H1 (cell line): Measurements from ENCODE around the gene KLHL36. TPM values are rescaled to one million over a fixed set of nuclear protein-coding genes. Genes with fewer than 3 reads are reported as not detected.

Experiments used
- CTCF ChIA-PET: fragments of 300-600 bp; sonication (Branson Sonifier 250); formaldehyde crosslinking; loops from one replicate; lab custom pipeline; 2021; ENCODE audit not compliant: partially characterized antibody; lab: Charles Lee
- POLR2A ChIA-PET: fragments of 300-600 bp; sonication (Branson Sonifier 250); formaldehyde crosslinking; loops from one replicate; lab custom pipeline; 2021; ENCODE audit warnings: inconsistent platforms; ENCODE audit not compliant: partially characterized antibody; lab: Charles Lee
- DNase-seq, 2 experiments: peaks; one replicate each; pipeline versions ENCODE4 v3.0.0 to v3.0.0-alpha.2; 2010 to 2022; ENCODE audit warnings: low spot score in 2 of 2, low read depth in 1 of 2, mixed read lengths in 1 of 2
- FAIRE-seq: peaks from 2 replicates; lab custom pipeline; 2011; peaks lifted over from hg19 to GRCh38; lab: Jason Lieb, UNC
- H2AFZ ChIP-seq: 2 replicates; pipeline ENCODE4 v1.8.1; 2012; ENCODE audit warnings: low read length, inconsistent platforms
- H2AK5ac ChIP-seq: 2 replicates; pipeline ENCODE4 v1.6.1; 2013; ENCODE audit warnings: low read depth, low read length
- H2BK120ac ChIP-seq: replicated peaks from 2 replicates; pipeline ENCODE3; 2013; ENCODE audit warnings: low read depth, low read length, inconsistent platforms
- H2BK12ac ChIP-seq: 2 replicates; pipeline ENCODE4 v1.6.1; 2013; ENCODE audit warnings: low read depth, low read length
- H2BK15ac ChIP-seq: 2 replicates; pipeline ENCODE4 v1.6.1; 2013; ENCODE audit warnings: low read length
- H2BK20ac ChIP-seq: 2 replicates; pipeline ENCODE4 v1.6.1; 2013; ENCODE audit warnings: low read length
- H2BK5ac ChIP-seq: 2 replicates; pipeline ENCODE4 v1.6.1; 2013; ENCODE audit warnings: low read depth, low read length
- H3K14ac ChIP-seq: 2 replicates; pipeline ENCODE4 v1.6.1; 2013; ENCODE audit warnings: inconsistent platforms; ENCODE audit not compliant: insufficient read length
- H3K18ac ChIP-seq: 2 replicates; pipeline ENCODE4 v1.6.1; 2013; ENCODE audit warnings: low read length; ENCODE audit errors: extremely low read depth
- H3K23ac ChIP-seq: 2 replicates; pipeline ENCODE4 v1.6.1; 2013; ENCODE audit warnings: inconsistent platforms; ENCODE audit not compliant: insufficient read length
- H3K23me2 ChIP-seq: 2 replicates; pipeline ENCODE4 v1.6.1; 2013; ENCODE audit warnings: low read depth, low read length
- H3K27ac ChIP-seq: 2 replicates; pipeline ENCODE4 v1.6.1; 2011; ENCODE audit warnings: low read depth, low read length, inconsistent platforms
- H3K27me3 ChIP-seq, 4 experiments: replicated peaks in 1 of 4; 1 replicate in 1 of 4; 2 replicates in 3 of 4; pipeline versions ENCODE4 v1.6.1 to v1.8.1; 2011 to 2013; ENCODE audit warnings: low read length in 3 of 4, mild to moderate bottlenecking in 3 of 4, inconsistent platforms in 2 of 4, mixed read lengths in 2 of 4, moderate library complexity in 1 of 4; ENCODE audit not compliant: control insufficient read depth in 3 of 4, insufficient read depth in 3 of 4; ENCODE audit errors: extremely low read depth in 1 of 4
- H3K36me3 ChIP-seq, 4 experiments: 2 replicates each; pipeline versions ENCODE4 v1.6.1 to v1.8.1; 2011 to 2013; ENCODE audit warnings: mild to moderate bottlenecking in 4 of 4, low read length in 3 of 4, moderate library complexity in 2 of 4, control low read depth in 1 of 4, inconsistent platforms in 1 of 4; ENCODE audit not compliant: insufficient read depth in 4 of 4, control insufficient read depth in 2 of 4
- H3K4ac ChIP-seq: replicated peaks from 2 replicates; pipeline ENCODE3; 2013; ENCODE audit warnings: low read length, low read depth, mixed read lengths, inconsistent platforms; ENCODE audit not compliant: insufficient read length
- H3K4me1 ChIP-seq, 4 experiments: replicated peaks in 1 of 4; 1 replicate in 1 of 4; 2 replicates in 3 of 4; pipeline versions ENCODE4 v1.6.1 to v1.8.1; 2011 to 2013; ENCODE audit warnings: low read length in 3 of 4, inconsistent platforms in 2 of 4, mixed read lengths in 1 of 4; ENCODE audit not compliant: insufficient read depth in 4 of 4, control insufficient read depth in 3 of 4
- H3K4me2 ChIP-seq, 2 experiments: 2 replicates each; pipeline versions ENCODE4 v1.6.1 to v1.8.1; 2011 to 2013; ENCODE audit warnings: low read depth in 2 of 2, low read length in 2 of 2, control low read depth in 1 of 2, inconsistent platforms in 1 of 2, mild to moderate bottlenecking in 1 of 2; ENCODE audit not compliant: insufficient read depth in 1 of 2
- H3K4me3 ChIP-seq, 4 experiments: fragments of 200-600, 300-600 bp in 1 of 4; sonication (generic), shearing (Covaris generic), sonication (Bioruptor Twin) in 1 of 4; 2 replicates each; pipeline versions ENCODE4 v1.5.1 to v1.8.1; 2011 to 2016; ENCODE audit warnings: low read length in 4 of 4, low read depth in 3 of 4, control low read depth in 2 of 4, inconsistent platforms in 2 of 4, mild to moderate bottlenecking in 2 of 4, mixed read lengths in 1 of 4, moderate library complexity in 1 of 4; ENCODE audit not compliant: insufficient read depth in 2 of 4; ENCODE audit errors: extremely low read depth in 1 of 4
- H3K56ac ChIP-seq: replicated peaks from 2 replicates; pipeline ENCODE3; 2013; ENCODE audit warnings: low read depth, mild to moderate bottlenecking, mixed read lengths, low read length, inconsistent platforms; ENCODE audit not compliant: insufficient read length
- H3K79me1 ChIP-seq: 2 replicates; pipeline ENCODE4 v1.6.1; 2013; ENCODE audit warnings: low read depth, low read length, control low read depth
- H3K79me2 ChIP-seq, 2 experiments: 2 replicates each; pipeline versions ENCODE4 v1.6.1 to v1.8.1; 2012 to 2013; ENCODE audit warnings: low read length in 2 of 2, mild to moderate bottlenecking in 2 of 2, inconsistent platforms in 1 of 2; ENCODE audit not compliant: insufficient read depth in 2 of 2, control insufficient read depth in 1 of 2
- H3K9ac ChIP-seq, 4 experiments: replicated peaks in 1 of 4; 1 replicate in 1 of 4; 2 replicates in 3 of 4; pipeline versions ENCODE4 v1.6.1 to v1.8.1; 2011 to 2013; ENCODE audit warnings: low read depth in 3 of 4, low read length in 3 of 4, control low read depth in 2 of 4, mild to moderate bottlenecking in 2 of 4, moderate library complexity in 2 of 4, inconsistent platforms in 1 of 4; ENCODE audit errors: extremely low read depth in 1 of 4
- H3K9me3 ChIP-seq, 2 experiments: 2 replicates each; pipeline versions ENCODE4 v1.6.1 to v1.8.1; 2012 to 2013; ENCODE audit warnings: mild to moderate bottlenecking in 2 of 2, moderate library complexity in 2 of 2, control low read depth in 1 of 2, inconsistent platforms in 1 of 2, low read depth in 1 of 2, low read length in 1 of 2, mixed read lengths in 1 of 2; ENCODE audit not compliant: insufficient read depth in 2 of 2
- H4K20me1 ChIP-seq, 2 experiments: replicated peaks in 1 of 2; 2 replicates each; pipeline versions ENCODE3 to v1.8.1; 2011 to 2013; ENCODE audit warnings: inconsistent platforms in 2 of 2, low read length in 2 of 2, mild to moderate bottlenecking in 1 of 2; ENCODE audit not compliant: insufficient read depth in 2 of 2, control insufficient read depth in 1 of 2
- H4K5ac ChIP-seq: 2 replicates; pipeline ENCODE4 v1.6.1; 2013; ENCODE audit warnings: low read length, low read depth, mixed read lengths, inconsistent platforms; ENCODE audit not compliant: insufficient read length
- H4K8ac ChIP-seq: 2 replicates; pipeline ENCODE4 v1.8.0; 2013; ENCODE audit warnings: mild to moderate bottlenecking, moderate library complexity, low read length, inconsistent platforms; ENCODE audit not compliant: insufficient read depth; ENCODE audit errors: extremely low read depth
- H4K91ac ChIP-seq: replicated peaks from 2 replicates; pipeline ENCODE3; 2013; ENCODE audit warnings: low read length, mixed read lengths, inconsistent platforms; ENCODE audit not compliant: insufficient read length
- CHD1 ChIP-seq: IDR thresholded peaks from 2 replicates; pipeline ENCODE4 v1.6.1; 2012; ENCODE audit warnings: low read depth, low read length, improper control_type of control experiment
- GTF2F1 ChIP-seq: IDR thresholded peaks from 2 replicates; pipeline ENCODE4 v1.6.1; 2012; ENCODE audit warnings: low read depth, low read length, improper control_type of control experiment, borderline replicate concordance
- MAFK ChIP-seq: IDR thresholded peaks from 2 replicates; pipeline ENCODE4 v1.6.1; 2012; ENCODE audit warnings: low read depth, mild to moderate bottlenecking, improper control_type of control experiment, low read length
- NANOG ChIP-seq: IDR thresholded peaks from 2 replicates; pipeline ENCODE4 v1.6.1; 2011; ENCODE audit warnings: low read length, low read depth, mild to moderate bottlenecking, inconsistent platforms; ENCODE audit not compliant: insufficient read depth, poor library complexity, severe bottlenecking
- NRF1 ChIP-seq: IDR thresholded peaks from 2 replicates; pipeline ENCODE4 v1.6.1; 2011; ENCODE audit warnings: mild to moderate bottlenecking, low read depth, low read length, improper control_type of control experiment
- SAP30 ChIP-seq: fragments of 300-600 bp; sonication (generic); IDR thresholded peaks from 2 replicates; pipeline ENCODE4 v1.7.1; 2012; ENCODE audit warnings: low read length, moderate library complexity, mild to moderate bottlenecking, inconsistent platforms; ENCODE audit not compliant: insufficient read depth, insufficient replicate concordance
- TBP ChIP-seq: IDR thresholded peaks from 2 replicates; pipeline ENCODE4 v1.6.1; 2011; ENCODE audit warnings: low read depth, low read length, improper control_type of control experiment
- WGBS, 2 experiments: shearing (Covaris generic) in 1 of 2; methylation state at CpG; one replicate each; pipeline versions ENCODE4 v1.1.6 to v1.1.7; 2013 to 2015; ENCODE audit warnings: low lambda C conversion rate in 2 of 2, mixed read lengths in 2 of 2, inconsistent platforms in 1 of 2, low coverage in 1 of 2, missing lambda C conversion rate in 1 of 2; ENCODE audit not compliant: insufficient replicate concordance in 2 of 2, insufficient coverage in 1 of 2, insufficient read length in 1 of 2; ENCODE audit errors: extremely low coverage in 1 of 2, missing lambda C conversion rate in 1 of 2; 5-methylcytosine and 5-hydroxymethylcytosine counted together
- polyA plus RNA-seq, 7 experiments: library from polyadenylated mRNA; depleted of rRNA in 3 of 7; stranded (reverse) in 5 of 7; unstranded in 2 of 7; fragments of >200 nt in 5 of 7; fragments of 200-250 nt in 2 of 7; gene quantifications; 1 replicate in 5 of 7; 2 replicates in 1 of 7; 4 replicates in 1 of 7; pipeline versions ENCODE4 v1.2.1 to v1.2.3, GENCODE V29; 2011 to 2013; ENCODE audit warnings: missing spikeins in 2 of 7, mixed read lengths in 2 of 7
- total RNA-seq: library from RNA; stranded (reverse); fragmentation: NEBNext Ultra II Directional; extraction: Animal tissue kit (Norgen Biotek cat#: 25700); gene quantifications from 2 replicates; pipeline ENCODE4 v1.2.1, GENCODE V29; 2021

KLHL36 gene
- total and polyA plus RNA-seq, 2 of the 8 experiments (the other 6 are each of a cell fraction or from before 2014, with no cell fraction given) = 22.9 to 33.6 TPM

- Histone ChIP-seq H3K23ac (no peak overlapping the region), H2BK5ac (no peak overlapping the region), H4K8ac (no peak overlapping the region), H3K4me2 (no peak overlapping the region), H3K79me1 (no peaks in the 10 kb centered on the region; the same call in 1 of the 2 replicates), H3K79me2 (no peaks in the 10 kb centered on the region), H2BK15ac (no peak overlapping the region), H3K9me3 (no peaks in the 10 kb centered on the region), H3K23me2 (no peaks in the 10 kb centered on the region), H3K4me1 (peaks cover 0 to 5% (median 0%) of the 10 kb centered on the region in 4 experiments; a peak in 1 of 7 replicates), H2AFZ (no peak overlapping the region), H3K18ac (no peak overlapping the region), H4K91ac (no peak overlapping the region), H3K4ac (no peak overlapping the region), H2BK12ac (no peak overlapping the region), H2BK20ac (no peak overlapping the region), H3K4me3 (no peak overlapping the region), H2BK120ac (no peak overlapping the region), H2AK5ac (no peak overlapping the region), H3K14ac (no peak overlapping the region), H3K56ac (no peak overlapping the region), H3K27ac (no peak overlapping the region), H4K20me1 (no peaks in the 10 kb centered on the region), H4K5ac (no peak overlapping the region), H3K36me3 (peaks cover 8 to 24% (median 19%) of the 10 kb centered on the region in 4 experiments; a peak in 6 of 8 replicates), H3K9ac (no peak overlapping the region), H3K27me3 (no peaks in the 10 kb centered on the region)
- FAIRE-seq = no peak
- 91% methylated on average over 7 of the region's 7 CpGs; no CpG with 5 or more reads in 1 of the 2 experiments for WGBS, 2 experiments
- ChIA-PET POLR2A (interaction anchor here (1.1 kb wide), 1 partner anchor 8 kb away, joined by 3 read pairs; no protein-coding TSS in a partner anchor), CTCF (interaction anchor here (1.3 to 4.7 kb wide), 5 partner anchors 12 to 65 kb away, joined by 3 to 44 read pairs (median 4); no protein-coding TSS in a partner anchor)
- DNase-seq = no peak
- TF ChIP-seq NANOG (no peak), GTF2F1 (no peak), CHD1 (no peak), NRF1 (no peak), MAFK (no peak), TBP (no peak), SAP30 (no peak)
Measured at GRCh38 chr16:84660973-84661372, 12.7 kb downstream of the KLHL36 start.
